Stimulated activated CD4-positive, alpha-beta T cell treated with anti-CD3 and anti-CD28 coated beads, Interleukin-15, amount 100 ng/mL, for 24 hours (primary cell): ENCODE measurements around the gene RECK.
"Not testable (repeated sequence)": the region's sequence is repeated elsewhere in the genome, so short reads cannot be mapped to it uniquely, and the experiment has no call there.

Experiments used
- DNase-seq: peaks from one replicate; pipeline ENCODE4 v3.0.0-alpha.2; 2020

The RECK gene

GRCh38 chr9:36119476-36119875 lies 82.8 kb downstream of the RECK start:
- no peak for DNase-seq

GRCh38 chr9:36120705-36121104 lies 84.0 kb downstream of the RECK start:
- no peak for DNase-seq

- no peak for DNase-seq
Measured at GRCh38 chr9:36121971-36122370, 85.3 kb downstream of the RECK start.

- no peak for DNase-seq
Measured at GRCh38 chr9:36123515-36123914, 86.8 kb downstream of the RECK start.

- no peak for DNase-seq
Measured at GRCh38 chr9:36125062-36125855, 88.5 kb downstream of the RECK start.

- DNase-seq, result no peak
Measured at GRCh38 chr9:36126016-36126730, 89.5 kb downstream of the RECK start.

GRCh38 chr9:36127652-36128244 lies 91.0 kb downstream of the RECK start:
- no peak for DNase-seq

- no peak for DNase-seq
Measured at GRCh38 chr9:36128349-36128748, 91.6 kb downstream of the RECK start.

GRCh38 chr9:36129139-36129538 lies 92.4 kb downstream of the RECK start:
- DNase-seq, result no peak

GRCh38 chr9:36131666-36132065 lies 95.0 kb downstream of the RECK start:
- not testable (repeated sequence) for DNase-seq

- DNase-seq, result no peak
Measured at GRCh38 chr9:36132086-36132485, 95.4 kb downstream of the RECK start.

GRCh38 chr9:36134761-36135505 lies 98.2 kb downstream of the RECK start:
- DNase-seq, result no peak

- DNase-seq, result no peak
Measured at GRCh38 chr9:36135741-36136271, 99.1 kb downstream of the RECK start.

GRCh38 chr9:36136272-36136893 lies 99.7 kb downstream of the RECK start, which contains the start of gene GLIPR2:
TSS of gene GLIPR2 (plus strand) at chr9:36136733. CDS start at chr9:36136779, 46 bp downstream.
- peak; percentile 86 for DNase-seq

- no peak for DNase-seq
Measured at GRCh38 chr9:36136894-36137391, 100.2 kb downstream of the RECK start.

GRCh38 chr9:36137392-36138004 lies 100.8 kb downstream of the RECK start:
- DNase-seq, result no peak

GRCh38 chr9:36138496-36138895 lies 101.8 kb downstream of the RECK start:
- DNase-seq, result no peak

- DNase-seq, result no peak
Measured at GRCh38 chr9:36138901-36139300, 102.2 kb downstream of the RECK start.

GRCh38 chr9:36140086-36141084 lies 103.7 kb downstream of the RECK start:
- DNase-seq, result peak; percentile 65

- DNase-seq, result no peak
Measured at GRCh38 chr9:36141288-36141687, 104.6 kb downstream of the RECK start.
